ENCODE data around the gene ERVK3-1.
"Not testable (repeated sequence)": the region's sequence is repeated elsewhere in the genome, so short reads cannot be mapped to it uniquely, and the experiment has no call there.

The ERVK3-1 gene

GRCh38 chr19:58305932-58306323, 751 bp downstream of the ERVK3-1 start:
- no peak for DNase-seq

- no peak for DNase-seq
Measured at GRCh38 chr19:58307736-58308135, 2.6 kb downstream of the ERVK3-1 start.

GRCh38 chr19:58310685-58311084, 5.5 kb downstream of the ERVK3-1 start:
- DNase-seq = not testable (repeated sequence)

GRCh38 chr19:58311345-58311865, 6.2 kb downstream of the ERVK3-1 start:
- no peak for DNase-seq

GRCh38 chr19:58315580-58315979, 10.4 kb downstream of the ERVK3-1 start:
- no peak for DNase-seq

- DNase-seq = no peak
Measured at GRCh38 chr19:58317476-58318072, 12.4 kb downstream of the ERVK3-1 start.

- no peak for DNase-seq
Measured at GRCh38 chr19:58318297-58318696, 13.1 kb downstream of the ERVK3-1 start.

GRCh38 chr19:58319241-58319640, 14.1 kb downstream of the ERVK3-1 start:
- DNase-seq = no peak

- no peak for DNase-seq
Measured at GRCh38 chr19:58325311-58326022, 20.3 kb downstream of the ERVK3-1 start.

GRCh38 chr19:58326501-58326913, 21.3 kb downstream of the ERVK3-1 start:
- no peak for DNase-seq

- DNase-seq = peak; percentile 79
Measured at GRCh38 chr19:58326914-58327726, 21.9 kb downstream of the ERVK3-1 start, which contains the start of gene ZSCAN22. Gene ZSCAN22, plus strand, starts transcription at chr19:58326994. Its CDS starts 7,809 bp downstream, at chr19:58334803.

GRCh38 chr19:58328999-58329398, 23.8 kb downstream of the ERVK3-1 start:
- DNase-seq = peak; percentile 43

GRCh38 chr19:58330458-58330857, 25.3 kb downstream of the ERVK3-1 start:
- no peak for DNase-seq

GRCh38 chr19:58332697-58333096, 27.5 kb downstream of the ERVK3-1 start:
- DNase-seq = no peak

- no peak for DNase-seq
Measured at GRCh38 chr19:58334691-58335249, 29.6 kb downstream of the ERVK3-1 start.

- DNase-seq = no peak
Measured at GRCh38 chr19:58335630-58336029, 30.5 kb downstream of the ERVK3-1 start.

- DNase-seq = no peak
Measured at GRCh38 chr19:58336216-58336615, 31.0 kb downstream of the ERVK3-1 start.

GRCh38 chr19:58336820-58337219, 31.6 kb downstream of the ERVK3-1 start:
- no peak for DNase-seq

GRCh38 chr19:58338336-58338735, 33.2 kb downstream of the ERVK3-1 start:
- no peak for DNase-seq

GRCh38 chr19:58338825-58339558, 33.8 kb downstream of the ERVK3-1 start:
- DNase-seq = no peak

GRCh38 chr19:58345558-58345957, 40.4 kb downstream of the ERVK3-1 start:
- DNase-seq = no peak
